Superior temporal gyrus (tissue), 1 donor: ENCODE results near the gene CCR5AS.
"Not testable (repeated sequence)": the region's sequence is repeated elsewhere in the genome, so short reads cannot be mapped to it uniquely, and the experiment has no call there.

Source experiments
- DNase-seq: peaks from one replicate; pipeline ENCODE4 v3.0.0-alpha.2; 2016; ENCODE audit errors: extremely low spot score

Gene CCR5AS

GRCh38 chr3:46356909-46357308 is 50.0 kb downstream of the CCR5AS start:
- no peak for DNase-seq

- no peak for DNase-seq
Observed at GRCh38 chr3:46356276-46356675, 50.6 kb downstream of the CCR5AS start.

- DNase-seq, result no peak
Observed at GRCh38 chr3:46354984-46355383, 51.9 kb downstream of the CCR5AS start.

- no peak for DNase-seq
Observed at GRCh38 chr3:46354478-46354877, 52.4 kb downstream of the CCR5AS start.

- no peak for DNase-seq
Observed at GRCh38 chr3:46353647-46354410, 53.0 kb downstream of the CCR5AS start, which contains the start of gene CCR2. Gene CCR2 (plus strand): TSS chr3:46354111. CDS start chr3:46357528, 3,417 bp downstream.

- DNase-seq, result no peak
Observed at GRCh38 chr3:46353090-46353489, 53.8 kb downstream of the CCR5AS start.

- DNase-seq, result no peak
Observed at GRCh38 chr3:46351646-46352045, 55.2 kb downstream of the CCR5AS start.

GRCh38 chr3:46350262-46350565 is 56.7 kb downstream of the CCR5AS start:
- DNase-seq, result no peak

- DNase-seq, result no peak
Observed at GRCh38 chr3:46349484-46350261, 57.2 kb downstream of the CCR5AS start.

- DNase-seq, result no peak
Observed at GRCh38 chr3:46348823-46349482, 57.9 kb downstream of the CCR5AS start.

GRCh38 chr3:46344476-46344875 is 62.4 kb downstream of the CCR5AS start:
- no peak for DNase-seq

GRCh38 chr3:46338840-46339239 is 68.0 kb downstream of the CCR5AS start:
- no peak for DNase-seq

- DNase-seq, result no peak
Observed at GRCh38 chr3:46337911-46338310, 69.0 kb downstream of the CCR5AS start.

GRCh38 chr3:46335541-46335940 is 71.3 kb downstream of the CCR5AS start:
- no peak for DNase-seq

GRCh38 chr3:46334741-46335478 is 72.0 kb downstream of the CCR5AS start:
- DNase-seq, result no peak

- DNase-seq, result not testable (repeated sequence)
Observed at GRCh38 chr3:46330676-46331075, 76.2 kb downstream of the CCR5AS start.

- no peak for DNase-seq
Observed at GRCh38 chr3:46325645-46326300, 81.1 kb downstream of the CCR5AS start.

- no peak for DNase-seq
Observed at GRCh38 chr3:46324036-46324435, 82.8 kb downstream of the CCR5AS start.

GRCh38 chr3:46321461-46322104 is 85.3 kb downstream of the CCR5AS start:
- no peak for DNase-seq

- DNase-seq, result no peak
Observed at GRCh38 chr3:46318207-46318927, 88.5 kb downstream of the CCR5AS start.
